ENCODE data around the gene CFAP54.

DNA sequence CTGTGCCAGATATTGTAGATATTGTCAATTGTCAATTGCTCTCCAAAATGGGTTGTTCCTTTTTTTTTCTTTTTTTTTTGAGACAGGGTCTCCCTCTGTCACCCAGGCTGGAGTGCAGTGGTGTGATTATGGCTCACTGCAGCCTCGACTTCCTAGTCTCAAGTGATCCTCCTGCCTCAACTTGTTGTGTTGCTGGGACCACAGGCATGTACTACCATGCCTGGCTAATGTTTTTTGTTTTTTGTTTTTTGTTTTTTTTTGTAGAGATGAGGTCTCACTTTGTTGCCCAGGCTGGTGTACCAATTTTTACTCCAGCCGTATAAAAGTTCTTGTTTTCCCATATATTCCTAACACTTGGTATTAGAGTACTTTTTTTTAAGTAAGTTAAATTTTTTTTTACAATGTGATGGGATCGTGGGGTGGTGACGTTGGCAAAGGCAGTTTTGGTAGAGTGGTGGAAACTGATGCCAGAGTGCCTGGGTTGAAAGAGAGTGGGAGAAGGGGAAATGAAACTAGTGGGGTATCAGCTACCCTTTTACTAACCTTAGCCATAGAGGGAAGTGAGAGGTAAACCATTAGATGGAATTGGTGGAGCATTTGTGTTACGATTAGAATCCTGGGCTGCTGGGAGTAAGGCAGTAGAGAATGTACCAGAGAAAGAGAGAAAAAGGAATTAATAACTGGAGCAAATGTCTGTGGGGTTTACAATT lies 33.0 kb upstream of the CFAP54 start:
- TF ChIP-seq, protein P1, sequence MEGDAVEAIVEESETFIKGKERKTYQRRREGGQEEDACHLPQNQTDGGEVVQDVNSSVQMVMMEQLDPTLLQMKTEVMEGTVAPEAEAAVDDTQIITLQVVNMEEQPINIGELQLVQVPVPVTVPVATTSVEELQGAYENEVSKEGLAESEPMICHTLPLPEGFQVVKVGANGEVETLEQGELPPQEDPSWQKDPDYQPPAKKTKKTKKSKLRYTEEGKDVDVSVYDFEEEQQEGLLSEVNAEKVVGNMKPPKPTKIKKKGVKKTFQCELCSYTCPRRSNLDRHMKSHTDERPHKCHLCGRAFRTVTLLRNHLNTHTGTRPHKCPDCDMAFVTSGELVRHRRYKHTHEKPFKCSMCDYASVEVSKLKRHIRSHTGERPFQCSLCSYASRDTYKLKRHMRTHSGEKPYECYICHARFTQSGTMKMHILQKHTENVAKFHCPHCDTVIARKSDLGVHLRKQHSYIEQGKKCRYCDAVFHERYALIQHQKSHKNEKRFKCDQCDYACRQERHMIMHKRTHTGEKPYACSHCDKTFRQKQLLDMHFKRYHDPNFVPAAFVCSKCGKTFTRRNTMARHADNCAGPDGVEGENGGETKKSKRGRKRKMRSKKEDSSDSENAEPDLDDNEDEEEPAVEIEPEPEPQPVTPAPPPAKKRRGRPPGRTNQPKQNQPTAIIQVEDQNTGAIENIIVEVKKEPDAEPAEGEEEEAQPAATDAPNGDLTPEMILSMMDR (conservative IDR thresholded peaks at IDR 0.05 in 1 of 2, IDR thresholded peaks at IDR 0.05 in 1 of 2; ENCODE audit: extremely low read depth in 1 of 2, insufficient read depth in 1 of 2, low read depth in 1 of 2, low read length in 2 of 2): no peak
- no peak for TF ChIP-seq EZH2 (IDR thresholded peaks at IDR 0.05; ENCODE audit: borderline replicate concordance, low read length)

All from mammary epithelial cell (primary cell).